Measurements from ENCODE around the gene DNAJA3.
"Not testable (repeated sequence)": the region's sequence is repeated elsewhere in the genome, so short reads cannot be mapped to it uniquely, and the experiment has no call there.

Gene DNAJA3

GRCh38 chr16:4388271-4389021, 37.2 kb upstream of the DNAJA3 start:
- no peak for DNase-seq

GRCh38 chr16:4389051-4389955, 36.4 kb upstream of the DNAJA3 start:
- DNase-seq: no peak

- no peak for DNase-seq
These were observed 35.1 kb upstream of the DNAJA3 start for GRCh38 chr16:4390266-4391260.

GRCh38 chr16:4391631-4392381, 33.9 kb upstream of the DNAJA3 start:
- peak in 1 of 2 experiments; percentile 30 for DNase-seq

- no peak for DNase-seq
These were observed 33.1 kb upstream of the DNAJA3 start for GRCh38 chr16:4392382-4393239.

- no peak for DNase-seq
These were observed 32.4 kb upstream of the DNAJA3 start for GRCh38 chr16:4393240-4393600.

GRCh38 chr16:4393850-4394249, 31.8 kb upstream of the DNAJA3 start:
- DNase-seq: not testable (repeated sequence)

- no peak for DNase-seq
These were observed 30.5 kb upstream of the DNAJA3 start for GRCh38 chr16:4395055-4395726.

- no peak for DNase-seq
These were observed 26.5 kb upstream of the DNAJA3 start for GRCh38 chr16:4399001-4399730.

- no peak for DNase-seq
These were observed 24.6 kb upstream of the DNAJA3 start for GRCh38 chr16:4401094-4401501.

GRCh38 chr16:4401510-4401909, 24.2 kb upstream of the DNAJA3 start:
- DNase-seq: no peak

GRCh38 chr16:4402439-4403132, 23.1 kb upstream of the DNAJA3 start:
- DNase-seq: peak; percentile 54 to 66

GRCh38 chr16:4403133-4403949, 22.3 kb upstream of the DNAJA3 start:
- no peak for DNase-seq

GRCh38 chr16:4404247-4404966, 21.3 kb upstream of the DNAJA3 start:
- DNase-seq: no peak

GRCh38 chr16:4404967-4405696, 20.5 kb upstream of the DNAJA3 start:
- DNase-seq: no peak

GRCh38 chr16:4407543-4408322, 17.9 kb upstream of the DNAJA3 start:
- no peak for DNase-seq
